Gastroesophageal sphincter (tissue), 4 donors: ENCODE measurements around the gene TIAM2. TPM values are rescaled to one million over a fixed set of nuclear protein-coding genes. Genes with fewer than 3 reads are reported as not detected.

Source experiments
- ATAC-seq: fragments of 150-250 bp; one replicate; pipeline ENCODE4 v1.9.1; 2016; ENCODE audit warnings: mild to moderate bottlenecking, moderate library complexity
- H3K27ac ChIP-seq, 4 donors: fragments of 200-600 bp; sonication (generic) in 3 of 4; 1 replicate in 3 of 4; 2 replicates in 1 of 4; pipeline ENCODE4 v1.5.1; 2016 to 2019
- H3K27me3 ChIP-seq: fragments of 200-600 bp; sonication (generic); one replicate; pipeline ENCODE4 v1.5.1; 2019
- H3K36me3 ChIP-seq, 2 donors: fragments of 200-600 bp; sonication (generic); one replicate each; pipeline ENCODE4 v1.5.1; 2019; ENCODE audit warnings: control low read depth in 1 of 2
- H3K4me1 ChIP-seq, 3 donors: fragments of 200-600 bp; sonication (generic); 1 replicate in 2 of 3; 2 replicates in 1 of 3; pipeline ENCODE4 v1.5.1; 2016 to 2019; ENCODE audit warnings: control low read depth in 2 of 3
- H3K4me3 ChIP-seq, 2 donors: fragments of 200-600 bp; sonication (generic); one replicate each; pipeline ENCODE4 v1.5.1; 2019; ENCODE audit warnings: mild to moderate bottlenecking in 1 of 2, moderate library complexity in 1 of 2
- H3K9me3 ChIP-seq, 3 donors: fragments of 200-600 bp; sonication (generic); one replicate each; pipeline ENCODE4 v1.5.1; 2017 to 2019; ENCODE audit warnings: control low read depth in 2 of 3
- EP300 ChIP-seq: sonication (generic); formaldehyde crosslinking; IDR thresholded peaks from one replicate; pipeline ENCODE4 v1.6.1; 2017; ENCODE audit warnings: antibody characterized with exemption, mild to moderate bottlenecking
- POLR2A ChIP-seq, 2 donors: fragments of 450-650 bp; IDR thresholded peaks; one replicate each; pipeline ENCODE4 v1.6.1; 2017; ENCODE audit warnings: antibody characterized with exemption in 2 of 2, mild to moderate bottlenecking in 2 of 2, moderate library complexity in 1 of 2
- POLR2AphosphoS5 ChIP-seq: sonication (generic); formaldehyde crosslinking; IDR thresholded peaks from one replicate; pipeline ENCODE4 v1.6.1; 2017; ENCODE audit warnings: antibody characterized with exemption
- WGBS, 2 donors: methylation state at CpG; one replicate each; pipeline ENCODE4 v1.1.5; 2018; ENCODE audit warnings: low coverage in 1 of 2; 5-methylcytosine and 5-hydroxymethylcytosine counted together
- total RNA-seq, 4 donors: library from RNA; depleted of rRNA; stranded (reverse); fragments of >200 nt; gene quantifications; one replicate each; pipeline ENCODE4 v1.1.0, GENCODE V29; 2016
- TF ChIP-seq, protein P1 (sequence below), 4 experiments: fragments of 200-600 bp in 2 of 4; fragments of 450-650 bp in 2 of 4; sonication (generic) in 1 of 4; IDR thresholded peaks; one replicate each; pipeline ENCODE4 v1.5.1; 2017 to 2019; ENCODE audit warnings: antibody characterized with exemption in 4 of 4, mild to moderate bottlenecking in 2 of 4, moderate library complexity in 2 of 4

Gene TIAM2
- total RNA-seq, 4 donors from 2014 or later = 6.3 to 22.6 (median 14.2) TPM

DNA sequence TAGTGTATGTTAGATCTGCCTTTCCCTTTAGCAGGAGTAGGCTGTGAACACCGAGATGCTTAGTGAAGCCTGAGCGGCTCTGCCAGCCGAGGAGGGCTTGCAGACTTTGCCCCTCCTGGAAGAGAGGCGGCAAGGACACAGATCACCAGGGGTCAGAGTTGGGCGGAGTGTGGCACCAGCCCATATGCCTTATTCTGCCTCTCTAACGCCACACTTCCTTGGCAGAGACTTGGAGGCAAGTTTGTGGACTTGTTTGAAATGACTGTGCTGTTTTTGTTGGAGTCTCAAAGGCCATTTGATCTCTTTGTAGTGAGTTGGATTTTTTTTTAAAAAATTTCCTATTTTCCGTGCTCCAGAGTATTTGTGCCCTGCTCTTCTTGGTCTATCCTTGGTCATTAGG, 224.2 kb downstream of the TIAM2 start:
- Histone ChIP-seq H3K9me3 (no peaks in the 10 kb centered on the region), H3K4me1 (peaks cover 0 to 8% (median 0%) of the 10 kb centered on the region in 3 donors), H3K27me3 (no peaks in the 10 kb centered on the region), H3K27ac (no peak overlapping the region), H3K36me3 (no peaks in the 10 kb centered on the region), H3K4me3 (no peak overlapping the region)
- 90 to 93% methylated on average over 6 to 7 of the region's 7 CpGs for WGBS, 2 donors
- ATAC-seq = no peak
- TF ChIP-seq, protein P1, sequence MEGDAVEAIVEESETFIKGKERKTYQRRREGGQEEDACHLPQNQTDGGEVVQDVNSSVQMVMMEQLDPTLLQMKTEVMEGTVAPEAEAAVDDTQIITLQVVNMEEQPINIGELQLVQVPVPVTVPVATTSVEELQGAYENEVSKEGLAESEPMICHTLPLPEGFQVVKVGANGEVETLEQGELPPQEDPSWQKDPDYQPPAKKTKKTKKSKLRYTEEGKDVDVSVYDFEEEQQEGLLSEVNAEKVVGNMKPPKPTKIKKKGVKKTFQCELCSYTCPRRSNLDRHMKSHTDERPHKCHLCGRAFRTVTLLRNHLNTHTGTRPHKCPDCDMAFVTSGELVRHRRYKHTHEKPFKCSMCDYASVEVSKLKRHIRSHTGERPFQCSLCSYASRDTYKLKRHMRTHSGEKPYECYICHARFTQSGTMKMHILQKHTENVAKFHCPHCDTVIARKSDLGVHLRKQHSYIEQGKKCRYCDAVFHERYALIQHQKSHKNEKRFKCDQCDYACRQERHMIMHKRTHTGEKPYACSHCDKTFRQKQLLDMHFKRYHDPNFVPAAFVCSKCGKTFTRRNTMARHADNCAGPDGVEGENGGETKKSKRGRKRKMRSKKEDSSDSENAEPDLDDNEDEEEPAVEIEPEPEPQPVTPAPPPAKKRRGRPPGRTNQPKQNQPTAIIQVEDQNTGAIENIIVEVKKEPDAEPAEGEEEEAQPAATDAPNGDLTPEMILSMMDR (IDR thresholded peaks at IDR 0.05) = no peak
- TF ChIP-seq POLR2AphosphoS5 = no peak

DNA sequence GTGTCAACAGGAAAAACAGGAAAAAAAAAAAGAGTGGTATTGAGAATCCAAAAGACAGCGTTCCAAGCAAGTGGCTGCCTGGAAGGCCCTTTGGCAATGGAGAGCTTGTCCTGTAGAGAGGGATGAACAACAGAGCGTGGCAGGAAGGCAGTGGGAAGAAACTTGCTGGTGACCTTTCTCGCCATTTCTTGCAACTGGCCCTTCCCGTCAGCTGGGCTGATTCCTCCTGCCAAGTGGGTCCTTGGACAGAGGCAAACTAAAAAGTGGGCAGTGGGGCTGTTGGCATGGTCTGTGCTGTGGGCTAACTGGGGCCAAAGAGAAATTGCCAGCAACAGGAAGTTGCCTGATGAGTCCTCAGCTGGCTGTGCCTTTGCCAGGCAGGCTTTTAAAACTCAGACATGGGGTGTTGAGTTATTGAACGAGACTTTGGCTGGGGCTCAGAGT, 224.8 kb downstream of the TIAM2 start:
- TF ChIP-seq POLR2A (IDR thresholded peaks at IDR 0.05) (no peak), EP300 (no peak), POLR2AphosphoS5 (no peak)
- TF ChIP-seq, protein P1 (IDR thresholded peaks at IDR 0.05) = no peak
- Histone ChIP-seq H3K4me1 (peaks cover 0 to 8% (median 0%) of the 10 kb centered on the region in 3 donors), H3K9me3 (no peaks in the 10 kb centered on the region), H3K4me3 (no peak overlapping the region), H3K27ac (peak overlapping the region in 1 of 4 donors; percentile 15), H3K27me3 (no peaks in the 10 kb centered on the region), H3K36me3 (no peaks in the 10 kb centered on the region)
- no peak for ATAC-seq
- 80 to 92% methylated on average over 2 to 4 of the region's 5 CpGs for WGBS, 2 donors

DNA sequence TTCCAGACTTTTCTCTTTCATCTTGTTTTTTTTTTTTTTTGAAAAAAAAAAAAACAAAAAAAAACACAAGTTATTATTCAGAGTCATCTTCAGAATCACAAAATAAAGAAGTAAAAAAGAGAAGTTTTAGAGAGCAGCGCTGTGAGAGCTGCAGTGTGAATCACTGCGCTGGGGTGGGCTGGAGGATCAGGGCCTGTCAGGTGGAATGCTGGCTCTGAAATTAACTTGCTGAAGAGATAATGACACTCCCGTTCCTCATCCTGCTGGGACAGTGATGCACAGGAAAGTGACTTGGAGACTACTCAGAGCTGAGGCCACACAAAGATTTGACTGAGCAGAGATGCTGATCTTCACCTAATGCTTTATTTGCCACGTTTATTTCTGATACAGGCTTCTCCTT, 226.0 kb downstream of the TIAM2 start:
- Histone ChIP-seq H3K27me3 (no peaks in the 10 kb centered on the region), H3K4me3 (no peak overlapping the region), H3K27ac (no peak overlapping the region), H3K4me1 (peaks cover 0 to 8% (median 0%) of the 10 kb centered on the region in 3 donors), H3K36me3 (no peaks in the 10 kb centered on the region), H3K9me3 (no peaks in the 10 kb centered on the region)
- WGBS, 2 donors = 69 to 88% methylated on average over 3 to 4 of the region's 4 CpGs
- no peak for ATAC-seq
- TF ChIP-seq POLR2AphosphoS5 (no peak), EP300 (no peak), POLR2A (IDR thresholded peaks at IDR 0.05) (no peak)
- TF ChIP-seq, protein P1 (IDR thresholded peaks at IDR 0.05) = no peak

DNA sequence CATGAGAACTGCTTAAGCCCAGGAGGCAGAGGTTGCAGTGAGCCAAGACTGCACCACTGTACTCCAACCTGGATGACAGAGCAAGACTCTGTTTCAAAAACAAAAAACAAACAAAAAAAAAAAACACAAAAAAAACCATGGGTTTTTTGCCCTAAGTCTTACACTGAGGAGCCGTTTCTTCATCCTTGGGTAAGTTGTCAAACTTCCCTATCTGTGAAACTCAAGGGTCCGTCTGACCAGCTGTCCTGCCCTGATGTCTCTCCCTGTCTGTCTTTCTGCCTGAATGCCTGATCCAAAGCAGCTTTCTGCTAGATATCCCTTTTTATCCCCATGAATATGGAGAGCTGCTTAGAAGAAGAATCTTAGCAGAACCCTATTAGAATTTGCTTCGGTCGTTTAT, 227.4 kb downstream of the TIAM2 start:
- H3K4me1 ChIP-seq = peaks cover 0 to 13% (median 0%) of the 10 kb centered on the region in 3 donors
- no peak overlapping the region for H3K4me3 ChIP-seq
- TF ChIP-seq, protein P1 (IDR thresholded peaks at IDR 0.05) = no peak
- TF ChIP-seq EP300 = no peak
- TF ChIP-seq POLR2AphosphoS5 = no peak
- no peak for TF ChIP-seq POLR2A (IDR thresholded peaks at IDR 0.05)
- no peaks in the 10 kb centered on the region for H3K27me3 ChIP-seq
- WGBS, 2 donors = 79 to 91% methylated on average over 4 of the region's 4 CpGs
- H3K9me3 ChIP-seq = no peaks in the 10 kb centered on the region
- H3K27ac ChIP-seq = no peak overlapping the region
- H3K36me3 ChIP-seq = no peaks in the 10 kb centered on the region
- no peak for ATAC-seq

DNA sequence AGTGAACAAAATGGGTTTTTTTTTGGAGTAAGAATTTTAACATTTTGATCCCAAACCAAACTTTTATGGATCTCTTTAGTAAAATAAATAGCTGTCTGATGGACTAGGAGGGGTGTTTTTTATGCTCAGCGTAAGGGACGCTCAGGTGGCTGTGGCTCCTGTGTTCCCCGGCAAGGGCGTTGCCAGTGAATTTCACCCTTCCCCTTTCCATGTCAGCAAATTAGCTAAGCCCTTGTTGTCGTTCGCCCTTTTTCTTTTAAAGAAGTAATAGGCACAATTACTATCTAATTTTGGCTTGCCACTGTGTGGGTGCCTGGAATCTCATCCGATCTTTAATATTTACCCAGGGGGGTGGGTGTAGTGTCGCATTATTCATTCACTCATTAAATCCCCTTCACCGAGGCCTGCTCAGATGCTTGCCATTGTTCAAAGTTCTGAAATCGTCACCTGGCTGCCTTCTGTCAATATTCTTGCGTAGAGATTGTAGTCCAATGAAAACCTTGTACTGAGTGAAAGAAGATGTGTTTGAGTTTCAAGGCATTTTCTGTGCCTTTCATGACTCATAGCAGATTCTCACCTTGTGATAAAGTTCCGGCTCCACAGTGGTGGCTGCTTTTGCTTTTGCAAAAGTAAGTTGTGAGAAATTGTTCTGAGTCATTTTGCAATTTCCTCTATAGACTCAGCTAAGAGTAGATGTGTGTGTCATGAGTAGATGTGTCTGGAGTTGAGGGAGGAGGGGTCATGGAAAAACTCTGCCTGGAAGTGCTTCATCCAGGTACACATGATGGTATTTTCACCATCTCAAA, 228.7 kb downstream of the TIAM2 start:
- Histone ChIP-seq H3K9me3 (no peaks in the 10 kb centered on the region), H3K4me1 (peaks cover 0 to 26% (median 0%) of the 10 kb centered on the region in 3 donors), H3K4me3 (no peak overlapping the region), H3K36me3 (no peaks in the 10 kb centered on the region), H3K27ac (no peak overlapping the region), H3K27me3 (no peaks in the 10 kb centered on the region)
- 77 to 78% methylated on average over 7 to 12 of the region's 12 CpGs for WGBS, 2 donors
- ATAC-seq = no peak
- TF ChIP-seq POLR2AphosphoS5 (no peak), EP300 (no peak), POLR2A (IDR thresholded peaks at IDR 0.05) (no peak)
- TF ChIP-seq, protein P1 (IDR thresholded peaks at IDR 0.05) = no peak
